ENCODE results near the gene STEAP1B. TPM values are rescaled to one million over a fixed set of nuclear protein-coding genes. Genes with fewer than 3 reads are reported as not detected.

The STEAP1B gene
- polyA plus RNA-seq, 1 of the 3 experiments (the other 2 are of a cell fraction), result 14.7 TPM

DNA sequence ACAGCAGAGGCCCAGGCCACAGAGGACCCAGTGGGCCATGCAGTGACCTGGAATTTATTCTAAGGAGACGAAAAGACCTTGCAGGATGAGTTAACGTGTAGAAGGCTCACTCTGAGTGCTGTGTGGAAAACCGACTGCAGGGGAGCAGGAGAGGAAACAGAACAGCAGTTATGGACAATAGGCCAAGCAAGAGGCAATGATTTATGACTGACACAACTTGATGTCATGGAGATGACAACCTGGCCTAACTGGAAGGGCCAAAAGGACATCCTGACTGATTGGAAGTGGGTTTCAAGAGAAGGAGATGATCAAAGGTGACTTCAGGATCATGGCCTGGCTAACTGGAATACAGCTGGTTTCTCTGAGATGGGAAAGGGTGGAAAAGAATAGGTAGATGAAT, 72.9 kb downstream of the STEAP1B start:
- Histone ChIP-seq H3K27ac (ENCODE audit: low read depth in 2 of 2, low read length in 1 of 2) (no peak overlapping the region), H3K27me3 (ENCODE audit: insufficient read depth) (no peaks in the 10 kb centered on the region), H3K4me1 (ENCODE audit: control insufficient read depth in 1 of 2, insufficient read depth in 2 of 2, low read depth in 1 of 2, low read length in 1 of 2) (no peaks in the 10 kb centered on the region), H3K4me2 (no peak overlapping the region), H3K36me3 (replicated peaks in 1 of 2; ENCODE audit: control insufficient read depth in 1 of 2, insufficient read depth in 2 of 2, low read length in 1 of 2) (no peaks in the 10 kb centered on the region), H3K9me3 (no peaks in the 10 kb centered on the region), H3K9me2 (no peaks in the 10 kb centered on the region), H3K79me2 (ENCODE audit: insufficient read depth) (no peaks in the 10 kb centered on the region), H4K20me1 (ENCODE audit: insufficient read depth) (no peaks in the 10 kb centered on the region), H3F3A (replicated peaks; ENCODE audit: insufficient read depth) (no peaks in the 10 kb centered on the region), H2AFZ (ENCODE audit: low read depth) (no peak overlapping the region), H3K9ac (no peak overlapping the region), H3K4me3 (ENCODE audit: low read depth in 2 of 2, low read length in 1 of 2) (no peak overlapping the region)
- TF ChIP-seq MXI1 (IDR thresholded peaks at IDR 0.05; ENCODE audit: low read depth, low read length), result no peak
- TF ChIP-seq, protein P1, sequence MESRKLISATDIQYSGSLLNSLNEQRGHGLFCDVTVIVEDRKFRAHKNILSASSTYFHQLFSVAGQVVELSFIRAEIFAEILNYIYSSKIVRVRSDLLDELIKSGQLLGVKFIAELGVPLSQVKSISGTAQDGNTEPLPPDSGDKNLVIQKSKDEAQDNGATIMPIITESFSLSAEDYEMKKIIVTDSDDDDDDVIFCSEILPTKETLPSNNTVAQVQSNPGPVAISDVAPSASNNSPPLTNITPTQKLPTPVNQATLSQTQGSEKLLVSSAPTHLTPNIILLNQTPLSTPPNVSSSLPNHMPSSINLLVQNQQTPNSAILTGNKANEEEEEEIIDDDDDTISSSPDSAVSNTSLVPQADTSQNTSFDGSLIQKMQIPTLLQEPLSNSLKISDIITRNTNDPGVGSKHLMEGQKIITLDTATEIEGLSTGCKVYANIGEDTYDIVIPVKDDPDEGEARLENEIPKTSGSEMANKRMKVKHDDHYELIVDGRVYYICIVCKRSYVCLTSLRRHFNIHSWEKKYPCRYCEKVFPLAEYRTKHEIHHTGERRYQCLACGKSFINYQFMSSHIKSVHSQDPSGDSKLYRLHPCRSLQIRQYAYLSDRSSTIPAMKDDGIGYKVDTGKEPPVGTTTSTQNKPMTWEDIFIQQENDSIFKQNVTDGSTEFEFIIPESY (IDR thresholded peaks at IDR 0.05; ENCODE audit: borderline replicate concordance, low read depth), result no peak
- TF ChIP-seq RAD21 (IDR thresholded peaks at IDR 0.05; ENCODE audit: low read length), result no peak
- TF ChIP-seq, protein P2, sequence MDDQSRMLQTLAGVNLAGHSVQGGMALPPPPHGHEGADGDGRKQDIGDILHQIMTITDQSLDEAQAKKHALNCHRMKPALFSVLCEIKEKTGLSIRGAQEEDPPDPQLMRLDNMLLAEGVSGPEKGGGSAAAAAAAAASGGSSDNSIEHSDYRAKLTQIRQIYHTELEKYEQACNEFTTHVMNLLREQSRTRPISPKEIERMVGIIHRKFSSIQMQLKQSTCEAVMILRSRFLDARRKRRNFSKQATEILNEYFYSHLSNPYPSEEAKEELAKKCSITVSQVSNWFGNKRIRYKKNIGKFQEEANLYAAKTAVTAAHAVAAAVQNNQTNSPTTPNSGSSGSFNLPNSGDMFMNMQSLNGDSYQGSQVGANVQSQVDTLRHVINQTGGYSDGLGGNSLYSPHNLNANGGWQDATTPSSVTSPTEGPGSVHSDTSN (IDR thresholded peaks at IDR 0.05), result no peak
- POLR2A ChIA-PET, result no interaction called here
- DNase-seq, result no peak
- 85% methylated on average over 3 of the region's 3 CpGs for WGBS (ENCODE audit: low lambda C conversion rate)
- CTCF ChIA-PET, result interaction anchor here (1.0 kb wide), 1 partner anchor 317 kb away, joined by 5 read pairs; no protein-coding TSS in a partner anchor

DNA sequence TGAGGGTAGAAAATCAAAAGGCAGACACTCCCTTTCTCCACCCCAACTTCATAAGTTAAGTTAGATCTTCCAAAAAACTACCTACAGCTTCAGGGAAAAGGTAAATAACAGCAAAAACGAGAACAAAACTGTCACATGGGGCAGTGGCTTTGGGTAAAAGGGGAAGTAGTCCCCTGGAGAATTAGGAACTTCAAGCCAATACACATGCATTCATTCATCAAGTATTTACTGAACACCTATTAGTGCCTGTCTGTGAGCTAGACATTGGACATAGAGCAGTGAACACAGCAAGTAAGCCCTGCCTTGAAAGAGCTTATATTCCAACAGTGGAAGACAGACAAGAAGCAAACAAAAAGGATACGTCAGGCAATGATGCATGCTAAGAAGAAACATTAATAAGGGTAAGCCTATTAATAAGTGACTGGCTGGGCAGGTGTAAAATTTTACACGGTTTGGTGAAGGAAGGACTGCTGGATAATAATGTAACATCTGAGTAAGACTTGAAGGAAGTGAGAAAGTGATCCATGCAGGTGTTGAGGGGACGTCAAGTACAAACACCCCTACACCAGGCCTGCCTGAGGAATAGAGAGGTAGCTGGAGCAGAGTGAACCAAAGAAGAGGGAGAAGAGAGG, 73.4 kb downstream of the STEAP1B start:
- DNase-seq, result no peak
- Histone ChIP-seq H3K9ac (no peak overlapping the region), H3K4me1 (ENCODE audit: control insufficient read depth in 1 of 2, insufficient read depth in 2 of 2, low read depth in 1 of 2, low read length in 1 of 2) (no peaks in the 10 kb centered on the region), H4K20me1 (ENCODE audit: insufficient read depth) (no peaks in the 10 kb centered on the region), H3K79me2 (ENCODE audit: insufficient read depth) (no peaks in the 10 kb centered on the region), H3F3A (replicated peaks; ENCODE audit: insufficient read depth) (no peaks in the 10 kb centered on the region), H3K4me3 (ENCODE audit: low read depth in 2 of 2, low read length in 1 of 2) (no peak overlapping the region), H3K4me2 (no peak overlapping the region), H3K27me3 (ENCODE audit: insufficient read depth) (no peaks in the 10 kb centered on the region), H3K36me3 (replicated peaks in 1 of 2; ENCODE audit: control insufficient read depth in 1 of 2, insufficient read depth in 2 of 2, low read length in 1 of 2) (no peaks in the 10 kb centered on the region), H3K27ac (ENCODE audit: low read depth in 2 of 2, low read length in 1 of 2) (no peak overlapping the region), H2AFZ (ENCODE audit: low read depth) (no peak overlapping the region), H3K9me2 (no peaks in the 10 kb centered on the region), H3K9me3 (no peaks in the 10 kb centered on the region)
- TF ChIP-seq RXRA (IDR thresholded peaks at IDR 0.05; ENCODE audit: borderline replicate concordance, low read depth), result no peak
- TF ChIP-seq, protein P2 (IDR thresholded peaks at IDR 0.05), result no peak
- TF ChIP-seq RAD21 (IDR thresholded peaks at IDR 0.05; ENCODE audit: low read length), result no peak
- no peak for TF ChIP-seq TCF12 (IDR thresholded peaks at IDR 0.05)
- TF ChIP-seq NRF1 (IDR thresholded peaks at IDR 0.05; ENCODE audit: low read depth, low read length), result no peak
- ChIA-PET CTCF (interaction anchor here (1.0 kb wide), 1 partner anchor 316 kb away, joined by 5 read pairs; no protein-coding TSS in a partner anchor), POLR2A (no interaction called here)
- WGBS (ENCODE audit: low lambda C conversion rate), result 76% methylated on average over 4 of the region's 4 CpGs
